NCI-H2171 treated with DMSO at 0.1 percent for 48 hours (cell line): ENCODE data around the gene CDC42BPA.

Source experiments
- DNase-seq: peaks from one replicate; lab custom pipeline; 2025; lab: John Stamatoyannopoulos, UW

The CDC42BPA gene

DNA sequence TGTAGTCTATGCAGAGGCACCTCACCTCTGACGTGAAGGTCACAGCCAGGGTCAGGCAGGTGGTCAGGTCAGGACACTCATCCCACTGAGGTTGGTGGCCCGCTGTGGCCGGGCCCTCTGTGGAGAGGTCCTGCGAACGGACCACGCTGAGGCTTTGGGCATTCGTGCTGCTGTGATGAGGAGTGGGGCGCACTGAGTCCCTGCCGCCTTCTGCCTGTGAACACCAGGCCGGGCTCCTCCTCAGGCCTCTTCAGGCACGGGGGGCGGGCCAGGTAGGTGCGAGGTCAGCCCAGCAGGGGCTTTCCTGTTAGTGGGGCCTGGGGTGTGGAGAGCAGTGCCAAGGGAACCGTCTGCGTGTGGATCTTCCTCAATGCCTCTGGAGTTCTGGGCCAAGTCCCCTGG, 339.2 kb downstream of the CDC42BPA start:
- no peak for DNase-seq

DNA sequence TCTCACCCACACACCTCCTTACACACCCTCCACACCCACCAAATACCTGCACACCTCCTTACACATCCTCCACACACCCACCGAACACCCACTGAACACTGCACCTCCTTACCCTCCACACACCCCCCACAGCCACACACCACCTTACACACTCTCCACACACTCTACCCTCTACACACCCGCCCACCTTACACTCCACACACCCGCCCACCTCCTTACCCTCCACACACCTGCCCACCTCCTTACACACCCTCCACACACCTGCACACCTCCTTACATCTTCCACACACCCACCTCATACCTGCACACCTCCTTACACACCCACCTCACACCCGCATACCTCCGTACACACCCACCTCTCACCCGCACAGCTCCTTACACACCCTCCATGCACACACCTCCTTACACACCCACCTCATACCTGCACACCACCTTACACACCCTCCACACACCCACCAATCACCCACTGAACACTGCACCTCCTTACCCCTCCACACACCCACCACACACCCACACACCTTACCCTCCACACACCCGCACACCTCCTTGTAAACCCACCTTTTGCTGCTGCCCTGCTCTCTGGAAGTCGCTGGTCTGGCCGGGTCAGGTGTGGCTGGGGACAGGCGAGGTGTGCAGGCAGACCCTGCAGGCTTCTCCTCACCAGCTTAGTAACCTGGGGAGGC, 339.7 kb downstream of the CDC42BPA start:
- DNase-seq = no peak

DNA sequence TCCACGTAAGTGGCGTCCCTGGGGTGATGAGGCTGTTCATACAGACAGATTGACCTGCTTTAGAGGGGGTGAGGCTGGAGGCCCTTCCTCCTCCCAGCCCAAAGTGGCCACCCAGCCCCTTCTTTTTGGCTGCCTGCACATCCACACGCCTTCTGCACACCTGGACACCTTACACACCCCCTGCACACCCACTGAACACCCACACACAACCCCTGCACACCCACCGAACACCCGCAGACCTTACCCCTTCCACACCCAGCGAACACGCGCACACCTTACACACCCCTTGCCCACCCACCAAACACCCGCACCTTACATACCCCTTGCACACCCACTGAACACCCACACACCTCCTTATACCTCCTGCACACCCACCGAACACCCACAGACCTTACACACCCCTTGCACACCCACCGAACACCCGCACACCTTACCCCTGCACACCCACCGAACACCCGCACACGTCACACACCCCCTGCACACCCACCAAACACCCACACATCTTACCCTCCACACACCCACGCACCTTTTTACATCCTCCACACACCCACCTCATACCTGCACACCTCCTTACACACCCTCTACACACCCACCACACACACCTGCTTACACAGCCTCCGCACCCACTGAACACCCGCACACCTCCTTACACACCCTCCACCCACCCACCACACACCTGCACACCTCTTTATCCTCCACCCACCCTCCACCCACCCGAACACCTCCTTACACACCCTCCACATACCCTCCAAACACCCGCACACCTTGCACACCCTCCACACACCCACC, 340.5 kb downstream of the CDC42BPA start:
- no peak for DNase-seq

- no peak for DNase-seq
Measured at GRCh38 chr1:226976978-226977642, 341.2 kb downstream of the CDC42BPA start.

GRCh38 chr1:226976276-226976977, 341.9 kb downstream of the CDC42BPA start:
- DNase-seq = no peak

DNA sequence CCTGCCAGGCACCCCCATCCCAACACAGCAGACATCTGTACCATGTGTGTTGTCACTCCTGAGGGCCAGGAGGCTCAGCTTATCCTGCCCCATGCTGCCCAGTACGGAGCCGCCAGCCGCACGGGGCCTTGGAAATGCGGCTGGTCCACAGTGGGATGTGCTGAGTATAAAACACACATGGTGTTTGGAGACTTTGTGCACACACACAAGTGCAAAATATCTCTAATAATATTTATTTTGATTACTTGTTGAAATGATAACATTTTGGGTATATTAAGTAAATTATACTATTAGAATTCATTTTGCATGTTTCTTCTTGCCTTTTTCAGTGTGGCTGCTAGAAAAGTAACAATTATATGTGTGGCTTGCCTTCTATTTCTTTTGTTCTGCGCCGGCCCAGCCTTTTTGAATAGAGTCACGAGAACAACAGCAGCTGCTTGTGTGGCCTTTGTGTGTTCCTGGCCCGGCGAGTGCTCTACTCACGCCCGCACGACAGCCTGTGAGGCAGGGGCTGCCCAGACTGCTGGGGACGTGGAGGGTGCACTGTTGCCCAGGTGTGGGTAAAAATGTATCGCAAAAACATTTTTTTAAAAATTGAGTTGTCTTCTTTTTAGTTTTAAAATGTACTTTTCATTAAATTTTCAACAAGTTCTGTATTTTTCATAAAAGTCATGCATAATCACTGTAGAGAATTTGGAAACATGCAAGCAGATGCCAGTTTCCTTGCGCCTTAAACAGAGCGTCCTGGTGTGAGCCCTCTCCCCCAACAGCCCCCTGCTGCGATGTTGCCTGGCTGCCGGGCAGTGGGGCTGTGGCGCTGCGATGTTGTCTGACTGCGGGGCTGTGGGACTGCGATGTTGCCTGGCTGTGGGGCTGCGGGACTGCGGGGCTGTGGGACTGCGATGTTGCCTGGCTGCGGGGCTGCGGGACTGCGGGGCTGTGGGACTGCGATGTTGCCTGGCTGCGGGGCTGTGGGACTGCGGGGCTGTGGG, 342.7 kb downstream of the CDC42BPA start:
- DNase-seq = no peak

DNA sequence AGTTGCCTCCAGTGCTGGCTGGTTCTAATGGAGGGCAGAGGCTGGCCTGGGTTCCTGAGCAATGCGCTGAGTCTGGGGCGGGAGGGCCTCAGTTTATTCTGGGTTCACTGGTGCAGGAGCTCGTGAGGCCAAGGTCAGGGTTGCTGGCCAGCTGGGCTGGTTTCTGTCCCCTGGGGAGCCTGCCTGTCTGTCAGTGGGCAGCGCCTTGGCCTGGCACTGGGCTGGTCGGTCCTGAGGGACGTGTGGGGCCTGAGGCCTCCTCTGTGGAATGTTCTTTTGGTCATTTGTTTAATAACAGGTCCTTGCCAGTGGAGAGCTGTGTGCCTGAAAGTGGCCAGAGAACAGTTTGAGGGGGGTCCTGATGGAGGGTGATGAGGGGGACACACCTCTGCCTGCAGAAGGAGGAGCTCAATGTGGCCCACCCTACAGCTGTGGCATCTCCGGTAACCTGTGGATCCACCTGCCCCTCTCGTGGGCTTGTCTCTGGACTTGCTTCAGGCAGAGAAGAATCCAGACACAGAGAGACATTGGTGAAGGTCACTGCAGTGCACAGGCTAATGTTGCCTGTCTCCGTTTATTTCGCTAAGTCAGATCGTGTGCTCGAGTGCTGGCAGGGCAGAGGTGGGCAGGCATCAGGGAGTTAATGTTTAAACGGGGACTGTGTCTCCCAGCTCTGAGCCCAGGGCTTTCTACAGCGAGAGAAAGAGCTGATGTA, 343.6 kb downstream of the CDC42BPA start:
- peak; percentile 5 for DNase-seq

DNA sequence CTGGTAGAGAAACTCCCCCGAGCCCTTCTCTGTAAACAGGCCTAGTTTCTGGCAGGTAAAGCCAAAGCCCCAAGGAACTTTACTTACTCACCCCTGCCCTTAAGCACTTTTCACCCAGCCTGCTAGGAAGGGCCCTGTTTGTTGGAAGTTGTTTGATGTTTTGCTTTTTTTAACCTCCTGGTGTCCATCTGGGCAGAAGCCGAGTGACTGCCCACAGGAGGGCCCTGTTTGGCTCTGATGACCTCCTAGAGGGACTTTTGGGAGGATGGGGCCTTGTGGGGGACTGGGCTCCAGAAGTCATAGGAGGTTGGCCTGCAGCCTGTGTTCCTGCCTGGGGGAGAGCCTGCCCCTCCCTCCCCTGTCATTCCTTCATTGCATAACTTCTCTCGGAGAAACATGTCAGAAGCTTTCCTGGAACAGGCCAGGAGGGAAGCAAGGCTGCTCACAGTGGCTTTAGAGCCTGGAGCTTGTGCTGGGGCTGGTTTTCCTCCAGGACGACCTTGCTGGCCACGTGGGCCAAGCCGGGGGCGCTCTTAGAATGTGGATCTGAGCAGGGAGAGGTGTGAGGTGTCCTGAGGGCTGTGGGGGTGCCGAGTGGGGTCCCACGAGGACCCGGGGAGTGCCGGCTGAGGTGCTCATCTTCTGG, 344.3 kb downstream of the CDC42BPA start:
- DNase-seq = no peak

DNA sequence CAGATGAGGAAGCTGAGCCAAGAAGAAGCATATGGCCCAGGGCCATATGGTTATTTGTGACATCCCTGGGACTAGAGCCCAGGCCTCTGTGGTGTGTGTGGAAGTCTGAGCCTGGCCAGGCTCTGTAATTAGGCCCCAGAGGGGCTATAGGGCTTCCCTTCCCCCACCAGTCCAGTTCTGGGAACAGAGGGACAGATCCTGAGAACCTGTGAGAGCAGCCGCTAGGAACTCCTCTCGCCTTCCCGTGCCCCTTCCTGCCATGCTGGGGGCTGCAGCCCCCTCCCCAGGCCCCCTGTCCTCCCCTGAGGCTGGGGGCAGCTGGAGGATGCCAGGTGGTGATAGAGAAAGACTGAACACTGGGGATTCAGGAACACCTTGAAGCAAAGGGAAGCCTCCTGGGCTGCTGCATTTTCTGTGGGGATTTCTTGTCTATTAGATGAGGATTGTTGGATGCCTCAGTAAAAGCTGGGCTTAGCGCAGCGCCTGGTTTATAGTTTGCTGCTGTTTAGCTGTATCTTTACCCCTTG, 344.9 kb downstream of the CDC42BPA start:
- DNase-seq = peak; percentile 95

DNA sequence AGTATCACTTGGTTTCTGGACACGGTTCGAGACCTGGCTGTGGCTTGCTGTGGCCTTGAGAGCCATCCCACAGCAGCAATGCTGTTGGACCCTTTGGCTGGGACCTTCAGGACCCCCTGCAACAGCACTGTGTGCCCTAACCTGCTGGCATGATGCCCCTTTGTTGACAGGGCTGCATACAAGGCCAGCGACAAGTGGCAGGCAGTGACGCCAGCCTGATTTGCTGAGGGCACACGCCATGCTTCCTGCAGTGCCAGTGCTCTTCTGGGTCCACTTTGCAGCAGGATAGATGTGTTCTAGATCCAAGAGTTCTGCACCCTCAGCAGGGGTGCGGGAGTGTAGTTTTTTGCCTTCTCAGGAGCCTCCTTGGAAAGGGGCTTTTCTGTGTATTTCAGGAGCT, 345.4 kb downstream of the CDC42BPA start:
- no peak for DNase-seq

- no peak for DNase-seq
Measured at GRCh38 chr1:226971765-226972164, 346.5 kb downstream of the CDC42BPA start.

DNA sequence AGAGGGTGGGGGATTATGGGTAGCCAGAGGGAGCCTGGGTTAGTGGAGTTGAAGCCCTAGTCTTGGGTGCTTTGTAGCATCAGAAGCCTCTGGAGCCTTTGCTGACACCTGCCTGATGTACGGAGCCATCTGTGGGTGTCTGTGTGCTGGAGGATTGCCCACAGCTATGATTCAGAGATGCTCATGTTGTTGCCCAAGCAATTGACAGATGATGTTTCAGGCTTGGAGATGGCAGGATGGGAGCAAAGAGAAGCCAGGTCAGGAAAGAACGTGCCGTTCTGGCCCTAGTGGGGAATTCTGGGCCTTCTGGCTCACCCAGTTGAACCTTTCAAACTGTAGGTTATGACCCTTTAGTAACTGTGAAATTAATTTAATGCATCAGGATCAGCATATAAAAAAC, 350.6 kb downstream of the CDC42BPA start:
- peak; percentile 83 for DNase-seq

DNA sequence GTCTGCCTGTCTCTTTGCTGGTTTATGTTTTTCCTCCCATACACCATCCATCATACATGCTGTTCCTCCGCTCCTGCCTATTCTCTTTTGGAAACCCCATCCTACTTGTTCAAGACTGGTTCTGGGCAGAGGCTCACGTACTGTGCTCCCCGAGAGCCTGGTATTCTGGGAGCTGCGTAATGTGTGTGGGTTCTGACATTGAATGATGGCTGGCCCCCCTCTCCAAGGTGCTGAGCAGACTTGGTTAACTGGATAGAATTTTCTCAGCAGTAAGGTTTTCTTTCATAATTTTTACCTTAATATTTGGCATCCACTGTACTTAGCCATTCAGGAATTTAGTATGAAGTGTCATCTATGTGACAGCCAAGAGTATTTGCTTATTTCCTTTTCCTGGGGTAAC, 351.6 kb downstream of the CDC42BPA start:
- no peak for DNase-seq

GRCh38 chr1:226965581-226966440, 352.5 kb downstream of the CDC42BPA start:
- no peak for DNase-seq

DNA sequence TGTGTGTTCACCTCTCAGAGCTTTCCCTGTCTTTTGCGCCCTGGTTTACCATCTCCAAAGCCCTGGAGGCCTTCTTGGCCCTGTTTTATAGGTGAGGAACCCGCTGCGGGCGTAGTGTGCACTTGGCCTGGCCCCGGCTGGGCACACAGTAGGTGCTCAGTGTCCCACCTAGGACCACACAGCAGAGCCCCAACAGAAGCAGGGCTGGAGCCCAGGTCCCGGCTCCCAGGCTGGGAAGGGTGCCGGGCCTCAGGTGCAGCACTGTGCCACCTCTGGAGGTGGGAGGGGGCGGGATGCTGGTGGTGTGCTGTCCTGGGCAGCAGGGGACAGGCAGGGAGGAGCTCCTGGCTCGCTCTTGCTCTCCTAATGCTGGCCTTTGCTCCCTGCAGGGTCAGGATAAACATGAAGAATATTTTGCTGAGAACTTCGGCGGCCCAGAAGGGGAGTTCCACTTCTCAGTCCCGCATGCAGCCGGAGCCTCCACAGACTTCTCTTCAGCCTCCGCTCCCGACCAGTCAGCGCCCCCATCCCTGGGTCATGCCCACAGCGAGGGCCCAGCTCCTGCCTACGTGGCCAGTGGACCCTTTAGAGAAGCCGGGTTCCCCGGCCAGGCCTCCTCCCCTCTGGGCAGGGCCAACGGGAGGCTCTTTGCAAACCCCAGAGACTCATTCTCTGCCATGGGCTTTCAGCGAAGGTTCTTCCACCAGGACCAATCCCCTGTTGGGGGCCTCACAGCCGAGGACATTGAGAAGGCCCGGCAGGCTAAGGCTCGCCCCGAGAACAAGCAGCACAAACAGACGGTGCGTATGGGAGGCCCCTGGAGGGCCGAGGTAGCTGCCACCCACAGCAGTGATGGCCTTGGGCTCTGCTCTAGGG, 353.4 kb downstream of the CDC42BPA start:
- no peak for DNase-seq

GRCh38 chr1:226964068-226964425, 354.2 kb downstream of the CDC42BPA start:
- no peak for DNase-seq

GRCh38 chr1:226962421-226963391, 355.6 kb downstream of the CDC42BPA start:
- DNase-seq = no peak
